Jurkat, Clone E6-1 (cell line): ENCODE data around the gene POR.
"Not testable (repeated sequence)": the region's sequence is repeated elsewhere in the genome, so short reads cannot be mapped to it uniquely, and the experiment has no call there.

Source experiments
- DNase-seq: peaks from one replicate; pipeline ENCODE4 v3.0.0-alpha.2; 2011; ENCODE audit warnings: low read depth, low spot score
- H3K4me3 ChIP-seq: 2 replicates; pipeline ENCODE4 v1.5.1; 2011; ENCODE audit warnings: mild to moderate bottlenecking, low read length, control low read depth, moderate library complexity

Gene POR

GRCh38 chr7:75881436-75882095 is 33.4 kb upstream of the POR start:
- no peak for DNase-seq
- no peak overlapping the region for H3K4me3 ChIP-seq

- not testable (repeated sequence) for DNase-seq, H3K4me3 ChIP-seq
Observed at GRCh38 chr7:75883265-75883824, 31.6 kb upstream of the POR start.

- no peak overlapping the region for H3K4me3 ChIP-seq
- no peak for DNase-seq
Observed at GRCh38 chr7:75884476-75884875, 30.5 kb upstream of the POR start.

- no peak overlapping the region for H3K4me3 ChIP-seq
- DNase-seq: no peak
Observed at GRCh38 chr7:75885036-75885435, 29.9 kb upstream of the POR start.

- no peak for DNase-seq
- no peak overlapping the region for H3K4me3 ChIP-seq
Observed at GRCh38 chr7:75887669-75888369, 27.1 kb upstream of the POR start.

- H3K4me3 ChIP-seq: no peak overlapping the region
- DNase-seq: no peak
Observed at GRCh38 chr7:75888464-75889222, 26.3 kb upstream of the POR start.

GRCh38 chr7:75889223-75889825 is 25.6 kb upstream of the POR start:
- DNase-seq: no peak
- no peak overlapping the region for H3K4me3 ChIP-seq

GRCh38 chr7:75889826-75890225 is 25.1 kb upstream of the POR start:
- DNase-seq: no peak
- H3K4me3 ChIP-seq: no peak overlapping the region

- H3K4me3 ChIP-seq, DNase-seq: not testable (repeated sequence)
Observed at GRCh38 chr7:75891237-75891636, 23.7 kb upstream of the POR start.

- DNase-seq: no peak
- H3K4me3 ChIP-seq: no peak overlapping the region
Observed at GRCh38 chr7:75891815-75892411, 23.0 kb upstream of the POR start.

- H3K4me3 ChIP-seq: no peak overlapping the region
- no peak for DNase-seq
Observed at GRCh38 chr7:75892634-75893272, 22.2 kb upstream of the POR start.

GRCh38 chr7:75896803-75897327 is 18.1 kb upstream of the POR start:
- H3K4me3 ChIP-seq: no peak overlapping the region
- DNase-seq: no peak

- no peak for DNase-seq
- no peak overlapping the region for H3K4me3 ChIP-seq
Observed at GRCh38 chr7:75900617-75901315, 14.2 kb upstream of the POR start.

GRCh38 chr7:75905785-75906604 is 9.0 kb upstream of the POR start:
- DNase-seq: no peak
- no peak overlapping the region for H3K4me3 ChIP-seq

- H3K4me3 ChIP-seq: no peak overlapping the region
- DNase-seq: no peak
Observed at GRCh38 chr7:75906991-75907667, 7.8 kb upstream of the POR start.

- DNase-seq, H3K4me3 ChIP-seq: not testable (repeated sequence)
Observed at GRCh38 chr7:75907668-75908039, 7.3 kb upstream of the POR start.
